Cerebellar nuclear complex (tissue), 1 donor: Measurements from ENCODE around the gene MED15.
"Not testable (repeated sequence)": the region's sequence is repeated elsewhere in the genome, so short reads cannot be mapped to it uniquely, and the experiment has no call there.

Experiments
- DNase-seq, 2 experiments: peaks; one replicate each; lab custom pipeline; 2025; lab: John Stamatoyannopoulos, UW

Gene MED15

DNA sequence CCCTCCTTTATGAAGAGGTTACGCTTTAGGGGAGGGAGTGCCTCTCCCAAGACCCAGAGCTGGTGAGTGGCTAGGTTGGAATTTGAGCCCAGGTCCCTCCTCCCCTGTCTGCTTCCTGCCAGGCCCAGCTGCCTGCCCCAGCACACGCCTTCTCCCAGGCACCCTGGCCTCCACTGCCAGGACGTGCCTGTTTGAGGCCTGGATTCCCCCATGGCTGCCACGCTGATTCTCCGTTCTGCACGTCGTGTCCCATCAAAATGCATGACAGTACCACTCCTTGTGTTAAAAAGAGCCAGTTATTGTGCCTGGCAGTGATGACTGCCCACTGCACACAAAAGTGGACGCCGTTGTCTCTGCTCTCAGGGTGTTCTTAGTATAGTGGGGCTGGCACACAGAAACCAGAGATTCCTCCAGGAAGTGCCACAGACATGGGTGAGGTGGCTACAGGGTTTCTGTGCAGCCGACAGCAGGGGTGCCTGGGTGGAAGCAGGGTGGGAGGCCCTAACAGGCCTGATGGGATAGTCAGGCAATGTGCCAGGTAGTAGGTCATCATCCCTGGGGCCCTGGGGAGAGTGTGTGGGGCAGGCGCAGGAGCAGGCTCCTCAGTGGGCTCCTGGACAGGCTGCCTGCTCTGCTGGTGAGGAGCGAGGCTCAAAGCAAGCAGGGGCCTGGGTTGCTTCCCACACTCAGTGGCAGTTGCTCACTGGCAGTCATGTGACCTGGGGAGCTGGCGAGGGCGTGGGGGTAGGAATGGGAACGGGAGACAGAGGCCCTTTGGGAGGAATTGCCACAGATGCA is 24.2 kb downstream of the MED15 start:
- no peak for DNase-seq

DNA sequence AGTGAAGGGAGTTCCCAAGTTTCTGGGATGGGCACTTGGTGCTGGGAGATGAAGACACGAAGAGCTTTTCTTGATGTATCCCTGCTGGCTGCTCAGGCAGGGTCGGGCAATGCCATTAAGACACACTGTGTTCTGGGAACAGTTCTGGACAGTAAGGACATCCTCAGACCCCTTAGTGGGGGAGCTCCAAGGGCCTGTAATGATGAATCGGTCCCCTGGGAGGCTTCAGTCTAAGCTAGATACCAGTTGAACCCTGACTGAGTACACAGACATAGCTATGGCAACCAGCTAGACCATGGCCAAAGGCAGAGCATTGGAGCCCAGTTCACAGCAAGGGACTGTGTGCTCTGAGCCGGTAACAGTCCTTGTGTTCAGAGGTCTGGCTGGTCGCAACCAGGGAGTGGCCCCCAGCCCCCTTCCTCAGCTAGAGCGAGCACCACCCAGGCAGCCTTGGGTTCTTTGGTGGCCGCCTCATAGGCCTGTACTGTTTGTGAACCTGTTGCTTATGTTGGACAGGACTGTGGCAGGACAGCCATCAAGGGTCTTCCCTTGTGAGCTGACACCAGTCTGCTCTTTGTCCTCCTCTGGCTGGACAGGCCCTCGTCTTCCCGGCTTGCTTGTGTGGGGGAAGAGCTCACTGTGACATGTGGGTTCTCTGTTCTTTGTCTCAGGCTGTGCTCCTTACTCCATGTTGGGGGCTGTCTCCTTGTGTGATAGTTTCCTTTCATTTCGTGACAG is 25.0 kb downstream of the MED15 start:
- no peak for DNase-seq

DNA sequence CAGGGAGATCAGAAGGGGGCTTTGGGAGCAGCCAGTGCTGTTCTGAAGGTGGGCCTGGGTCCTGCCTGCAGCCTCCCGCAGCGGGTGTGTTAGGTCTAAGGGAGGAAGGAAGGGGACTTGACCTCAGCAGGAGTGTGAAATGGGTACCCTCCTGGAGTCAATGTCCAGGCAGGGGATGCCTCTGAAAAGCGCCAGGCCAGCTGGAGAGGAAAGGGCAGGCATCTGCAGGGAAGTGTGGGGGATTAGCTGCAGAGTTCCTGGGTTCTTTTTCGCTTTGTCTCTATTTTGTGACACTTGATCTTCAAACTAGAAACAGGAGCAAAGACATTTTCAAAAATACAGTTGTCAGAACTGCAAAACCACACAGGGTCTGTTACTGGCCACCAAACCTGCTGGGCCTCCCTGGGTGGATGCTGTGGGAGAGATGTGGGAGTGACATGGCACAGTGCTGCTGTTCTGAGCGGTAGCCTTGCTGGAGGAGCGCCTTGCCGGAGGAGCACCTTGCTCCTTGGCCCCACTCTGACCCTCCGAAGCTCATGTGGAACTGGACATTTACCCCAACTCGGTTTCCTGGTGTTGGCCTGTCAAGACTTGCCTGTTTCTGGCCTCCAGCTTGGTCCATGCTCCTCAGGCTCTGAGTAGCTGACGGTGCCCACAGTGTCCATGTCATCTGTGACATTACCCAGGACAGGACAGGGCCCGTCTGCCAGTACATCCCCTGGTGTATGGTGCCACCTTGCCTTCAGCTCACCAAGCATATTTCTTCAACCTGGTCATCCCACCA is 25.9 kb downstream of the MED15 start:
- no peak for DNase-seq

DNA sequence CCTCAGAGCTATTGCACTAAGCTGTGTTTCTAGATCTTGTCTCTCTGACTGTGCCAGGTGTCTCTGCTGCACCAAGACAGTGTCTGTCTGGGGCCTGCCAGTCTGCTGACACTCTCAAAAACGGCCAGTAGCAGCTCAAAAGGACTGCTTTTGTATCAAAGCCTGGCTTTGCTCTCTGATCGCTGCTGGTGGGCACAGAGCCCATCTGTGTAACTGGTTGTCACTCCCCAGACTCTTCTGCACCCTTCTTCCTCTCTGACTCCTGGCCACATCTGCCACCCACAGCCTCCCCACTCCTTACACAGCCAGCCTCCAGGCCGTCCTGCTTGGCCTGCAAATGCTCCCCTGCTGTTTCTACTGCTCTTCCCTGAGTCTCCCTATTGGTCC is 26.5 kb downstream of the MED15 start:
- no peak for DNase-seq

DNA sequence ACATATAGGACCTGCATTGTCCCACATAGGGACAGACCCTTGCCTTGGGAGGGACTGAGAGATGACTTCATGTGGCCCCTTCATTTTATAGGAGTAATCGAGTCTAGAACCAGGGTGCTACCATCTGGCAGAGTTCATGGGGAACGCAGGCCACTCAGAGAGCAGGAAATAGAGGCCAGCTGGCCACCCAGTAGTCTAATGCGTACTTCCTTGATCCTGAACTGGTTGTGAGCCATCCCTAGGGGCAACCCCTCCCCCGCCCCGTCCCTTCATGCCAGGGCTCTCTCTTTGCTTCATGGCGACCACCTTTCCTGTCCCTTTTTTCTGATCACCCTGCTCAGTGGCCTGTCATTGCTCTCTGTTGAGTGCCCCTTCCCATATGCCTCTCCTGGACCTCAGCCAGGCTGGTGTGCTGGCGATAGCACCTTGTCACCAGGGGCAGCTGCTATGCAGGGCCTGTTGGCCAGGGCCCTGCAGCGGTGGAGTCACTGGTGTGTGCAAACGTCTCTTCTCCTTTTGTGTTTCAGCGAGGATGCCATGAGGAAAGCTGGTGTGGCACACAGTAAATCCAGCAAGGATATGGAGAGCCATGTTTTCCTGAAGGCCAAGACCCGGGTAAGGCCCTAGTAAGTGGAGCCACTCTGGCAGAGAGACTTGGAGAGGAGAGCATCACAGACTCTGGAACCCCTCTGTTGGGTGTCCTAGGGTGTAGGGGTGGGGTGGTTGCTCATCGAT is 29.3 kb downstream of the MED15 start:
- no peak for DNase-seq

DNA sequence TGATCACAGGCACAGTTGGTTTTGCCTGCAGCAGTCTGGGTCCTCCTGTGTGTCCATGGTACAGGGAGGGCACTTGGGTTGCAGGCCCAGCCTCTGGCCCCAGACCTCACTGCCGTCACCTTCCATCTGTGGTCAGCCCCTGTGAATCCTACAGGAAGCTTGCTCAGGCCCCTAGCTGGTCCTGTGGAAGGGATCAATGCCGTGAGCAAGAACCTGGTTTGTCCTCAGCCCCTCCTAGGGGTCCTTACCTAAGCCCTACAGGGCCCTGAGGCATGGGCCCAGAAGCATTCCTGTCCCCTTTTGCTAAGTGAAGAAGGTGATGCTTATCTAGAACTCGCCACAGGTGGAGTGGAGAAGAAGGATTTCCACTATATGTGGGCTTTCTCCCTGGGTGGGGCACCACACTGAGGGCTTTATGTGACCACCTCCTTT is 29.9 kb downstream of the MED15 start:
- DNase-seq: no peak

- DNase-seq: no peak
These were observed 30.6 kb downstream of the MED15 start for GRCh38 chr22:20537983-20538382.

- not testable (repeated sequence) for DNase-seq
These were observed 31.5 kb downstream of the MED15 start for GRCh38 chr22:20538875-20539274.

- no peak for DNase-seq
These were observed 34.6 kb downstream of the MED15 start for GRCh38 chr22:20542055-20542454.

GRCh38 chr22:20542736-20543135 is 35.3 kb downstream of the MED15 start:
- no peak for DNase-seq

- not testable (repeated sequence) for DNase-seq
These were observed 37.9 kb downstream of the MED15 start for GRCh38 chr22:20545318-20545634.

- no peak for DNase-seq
These were observed 38.5 kb downstream of the MED15 start for GRCh38 chr22:20545681-20546521.

DNA sequence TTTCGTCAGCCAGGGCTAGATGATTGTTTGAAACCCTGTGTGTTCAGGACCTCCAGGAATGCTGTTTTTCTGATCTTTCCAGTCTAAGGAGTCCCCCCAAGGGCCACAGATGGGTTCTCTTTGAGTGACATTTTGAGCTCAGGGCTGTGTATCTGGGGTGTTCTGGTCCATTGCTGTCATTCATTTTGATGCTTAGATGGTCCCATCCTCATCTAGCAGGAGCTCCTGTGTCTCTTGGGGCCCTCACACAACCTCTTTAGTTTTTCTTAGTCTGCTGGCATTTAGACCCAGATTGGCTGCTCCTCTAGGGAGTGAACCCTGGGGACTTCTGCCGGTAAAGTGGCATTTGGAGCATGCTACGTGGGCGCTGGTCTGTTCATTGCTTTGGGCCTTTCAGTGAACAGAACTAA is 39.1 kb downstream of the MED15 start:
- no peak for DNase-seq

DNA sequence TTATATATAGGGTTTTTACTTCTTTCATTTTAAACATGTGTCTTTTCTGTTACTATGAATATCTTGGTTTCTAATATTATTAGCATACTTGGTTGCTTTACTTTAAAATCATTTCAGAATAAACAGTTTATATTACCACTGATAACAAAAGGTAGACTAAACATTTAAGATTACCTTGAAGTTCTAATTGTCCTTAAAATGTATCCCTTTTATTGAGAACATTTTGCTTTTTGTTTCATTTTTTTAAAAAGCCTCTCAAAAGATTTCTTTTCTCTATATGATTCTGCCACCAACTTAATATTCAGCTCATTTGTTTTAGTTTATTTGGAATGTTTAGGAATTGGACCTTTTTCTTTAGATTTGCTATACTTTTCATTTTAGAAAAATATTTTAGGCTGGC is 39.6 kb downstream of the MED15 start:
- no peak for DNase-seq

DNA sequence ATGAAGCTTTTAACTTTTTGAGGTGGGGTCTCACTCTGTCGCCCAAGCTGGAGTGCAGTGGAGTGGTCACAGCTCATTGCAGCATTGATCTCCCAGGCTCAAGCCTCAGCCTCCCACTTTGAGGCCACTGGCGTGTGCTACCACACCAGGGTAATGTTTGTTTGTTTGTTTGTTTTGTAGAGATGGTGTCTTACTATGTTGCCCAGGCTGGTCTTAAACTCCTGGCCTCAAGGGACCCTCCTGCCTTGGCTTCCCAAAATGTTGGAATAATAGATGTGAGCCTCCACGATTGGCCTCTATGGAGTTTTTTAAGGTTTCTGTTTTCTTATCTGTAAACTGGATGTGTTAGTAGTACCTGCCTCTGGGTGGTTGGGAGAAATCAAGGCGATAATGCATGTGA is 41.4 kb downstream of the MED15 start:
- no peak for DNase-seq

- DNase-seq: no peak
These were observed 41.9 kb downstream of the MED15 start for GRCh38 chr22:20549232-20549841.

DNA sequence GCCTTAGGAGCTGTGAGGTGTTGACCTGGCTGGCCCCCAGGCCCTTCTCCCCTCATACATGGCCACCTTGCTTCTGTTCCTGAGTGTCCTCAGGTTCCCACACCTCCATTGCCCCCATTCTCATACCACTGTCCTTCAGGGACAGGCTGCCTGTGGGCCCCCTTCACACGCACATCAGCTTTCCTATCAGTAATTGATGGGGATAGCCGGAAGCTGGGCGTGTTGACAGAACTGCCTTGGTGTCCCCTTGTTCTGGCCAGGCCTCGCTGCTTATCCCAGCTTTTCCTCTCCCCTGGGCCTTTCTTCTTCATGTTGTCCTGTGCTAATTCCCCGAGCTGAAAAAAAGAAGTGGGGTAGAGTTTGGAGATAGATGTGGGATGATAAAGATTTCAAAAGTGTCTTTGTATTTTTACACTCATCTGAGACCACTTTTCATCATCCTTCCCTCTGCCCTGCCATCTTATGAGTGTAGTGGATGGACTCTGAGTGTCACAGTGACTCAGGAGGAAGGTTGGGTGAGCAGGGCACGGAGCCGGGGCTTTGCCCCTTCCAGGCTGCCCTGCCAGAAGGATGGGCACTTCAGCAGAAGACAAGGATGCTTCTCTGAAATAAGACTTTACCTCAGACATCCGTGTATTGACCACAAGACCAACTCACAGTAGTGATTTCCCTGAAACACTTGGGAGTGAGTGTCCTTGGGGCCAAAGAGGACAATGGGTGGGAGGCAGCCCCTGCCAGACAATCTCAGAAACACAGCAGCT is 42.8 kb downstream of the MED15 start:
- DNase-seq: no peak

DNA sequence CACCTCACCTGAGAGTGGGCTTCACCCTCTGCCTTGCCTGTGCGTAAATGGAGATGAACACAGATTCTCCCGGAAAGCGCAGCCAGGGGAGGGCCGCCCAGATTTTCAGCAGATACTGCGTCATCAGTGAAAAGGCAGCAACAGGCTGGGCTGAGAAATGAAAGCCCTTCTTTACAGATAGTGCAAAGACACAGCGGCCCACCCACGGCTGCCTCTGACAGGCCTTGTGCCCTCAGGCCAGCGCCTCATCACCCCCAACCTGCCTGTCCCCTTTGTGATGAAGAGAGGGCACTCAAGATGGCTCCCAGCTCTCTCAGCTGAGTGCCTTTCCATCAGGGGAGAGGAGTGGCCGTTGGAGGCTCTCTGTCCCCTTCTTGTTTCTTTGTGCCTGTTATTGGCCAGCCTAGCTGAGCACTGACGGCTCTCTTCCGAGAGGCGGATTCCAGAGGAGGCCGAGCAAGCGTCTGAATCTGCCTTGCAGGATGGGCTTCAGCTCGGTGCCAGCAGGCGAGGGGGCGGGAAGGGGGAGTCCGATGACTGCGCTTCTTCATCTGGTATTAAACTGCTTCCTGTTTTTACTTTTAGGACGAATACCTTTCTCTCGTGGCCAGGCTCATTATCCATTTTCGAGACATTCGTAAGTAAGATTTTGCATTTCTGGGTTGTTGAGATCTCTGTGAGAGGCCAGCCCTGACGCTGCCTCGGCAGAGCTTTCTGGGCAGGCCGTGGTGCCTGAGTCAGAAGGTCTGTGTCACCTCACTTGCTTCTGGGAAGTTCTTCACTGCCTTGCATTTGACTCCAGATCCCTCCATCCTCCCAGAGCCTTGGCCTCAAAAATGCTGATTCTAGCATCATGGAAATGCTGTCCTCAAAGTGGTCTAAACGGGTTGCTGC is 43.7 kb downstream of the MED15 start:
- DNase-seq: no peak
